KBM-7 (cell line): ENCODE data around the gene SGK1.
"Not testable (repeated sequence)": the region's sequence is repeated elsewhere in the genome, so short reads cannot be mapped to it uniquely, and the experiment has no call there.

Experiments
- DNase-seq: peaks from one replicate; pipeline ENCODE4 v3.0.0-alpha.2; 2015
- in situ Hi-C: fragments of 300-500 bp; cut with MboI; formaldehyde crosslinking; loops from 2 replicates; pipeline ENCODE4 v1.14.3; 2020; ENCODE audit warnings: low sequenced_read_pairs, low pct_unique_long_range_greater_than_20kb, mixed read lengths

Gene SGK1

GRCh38 chr6:134309983-134310605, 7.8 kb downstream of the SGK1 start:
- no peak for DNase-seq
- in situ Hi-C loops: no loop called here

- in situ Hi-C loops: no loop called here
Observed at GRCh38 chr6:134309227-134309626, 8.7 kb downstream of the SGK1 start.

GRCh38 chr6:134308800-134309199, 9.1 kb downstream of the SGK1 start:
- DNase-seq: no peak
- in situ Hi-C loops: no loop called here

More at GRCh38 chr6:134309227-134309626, 8.7 kb downstream of the SGK1 start:
- DNase-seq: no peak

GRCh38 chr6:134307870-134308269, 10.0 kb downstream of the SGK1 start:
- in situ Hi-C loops: no loop called here
- DNase-seq: peak; percentile 20

GRCh38 chr6:134307075-134307474, 10.8 kb downstream of the SGK1 start:
- in situ Hi-C loops: no loop called here
- no peak for DNase-seq

GRCh38 chr6:134304381-134304780, 13.5 kb downstream of the SGK1 start:
- in situ Hi-C loops, DNase-seq: not testable (repeated sequence)

GRCh38 chr6:134303891-134304290, 14.0 kb downstream of the SGK1 start:
- DNase-seq: no peak
- in situ Hi-C loops: no loop called here

GRCh38 chr6:134299236-134299635, 18.7 kb downstream of the SGK1 start:
- DNase-seq: no peak
- in situ Hi-C loops: no loop called here

- DNase-seq: no peak
- in situ Hi-C loops: no loop called here
Observed at GRCh38 chr6:134296762-134297161, 21.1 kb downstream of the SGK1 start.

- DNase-seq: peak; percentile 84
- in situ Hi-C loops: no loop called here
Observed at GRCh38 chr6:134295953-134296553, 21.9 kb downstream of the SGK1 start.

GRCh38 chr6:134293659-134294161, 24.2 kb downstream of the SGK1 start:
- DNase-seq: no peak
- in situ Hi-C loops: no loop called here

- in situ Hi-C loops: no loop called here
- DNase-seq: no peak
Observed at GRCh38 chr6:134291156-134291555, 26.8 kb downstream of the SGK1 start.

- in situ Hi-C loops: no loop called here
- no peak for DNase-seq
Observed at GRCh38 chr6:134289204-134289575, 28.7 kb downstream of the SGK1 start.

GRCh38 chr6:134288538-134289203, 29.2 kb downstream of the SGK1 start:
- DNase-seq: peak; percentile 79
- in situ Hi-C loops: no loop called here

GRCh38 chr6:134287859-134288537, 29.9 kb downstream of the SGK1 start:
- in situ Hi-C loops: no loop called here
- DNase-seq: no peak

- in situ Hi-C loops: no loop called here
- DNase-seq: no peak
Observed at GRCh38 chr6:134282816-134283215, 35.1 kb downstream of the SGK1 start.

GRCh38 chr6:134281388-134281787, 36.5 kb downstream of the SGK1 start:
- no peak for DNase-seq
- in situ Hi-C loops: no loop called here

- in situ Hi-C loops: no loop called here
- no peak for DNase-seq
Observed at GRCh38 chr6:134278000-134278399, 39.9 kb downstream of the SGK1 start.

- in situ Hi-C loops, DNase-seq: not testable (repeated sequence)
Observed at GRCh38 chr6:134276891-134277377, 41.0 kb downstream of the SGK1 start.

- no peak for DNase-seq
- in situ Hi-C loops: no loop called here
Observed at GRCh38 chr6:134272374-134272773, 45.5 kb downstream of the SGK1 start.
